ENCODE results near the gene NUB1.

The NUB1 gene

GRCh38 chr7:151384776-151385625, 43.4 kb downstream of the NUB1 start:
- H3K4me3 ChIP-seq (ENCODE audit: control insufficient read depth, low read depth, low read length) = no peak overlapping the region
- TF ChIP-seq CTCF (conservative IDR thresholded peaks at IDR 0.05; ENCODE audit: control insufficient read depth, insufficient read depth, low read depth, low read length) = no peak
- DNase-seq (ENCODE audit: low read depth) = no peak

GRCh38 chr7:151385626-151386300, 44.2 kb downstream of the NUB1 start:
- no peak overlapping the region for H3K4me3 ChIP-seq (ENCODE audit: control insufficient read depth, low read depth, low read length)
- TF ChIP-seq CTCF (conservative IDR thresholded peaks at IDR 0.05; ENCODE audit: control insufficient read depth, insufficient read depth, low read depth, low read length) = no peak
- DNase-seq (ENCODE audit: low read depth) = no peak

- no peak for DNase-seq (ENCODE audit: low read depth)
- no peak overlapping the region for H3K4me3 ChIP-seq (ENCODE audit: control insufficient read depth, low read depth, low read length)
- no peak for TF ChIP-seq CTCF (conservative IDR thresholded peaks at IDR 0.05; ENCODE audit: control insufficient read depth, insufficient read depth, low read depth, low read length)
Observed at GRCh38 chr7:151386301-151387160, 44.9 kb downstream of the NUB1 start.

GRCh38 chr7:151387161-151388006, 45.8 kb downstream of the NUB1 start:
- H3K4me3 ChIP-seq (ENCODE audit: control insufficient read depth, low read depth, low read length) = no peak overlapping the region

GRCh38 chr7:151388007-151388297, 46.3 kb downstream of the NUB1 start:
- no peak for DNase-seq (ENCODE audit: low read depth)
- no peak overlapping the region for H3K4me3 ChIP-seq (ENCODE audit: control insufficient read depth, low read depth, low read length)
- TF ChIP-seq CTCF (conservative IDR thresholded peaks at IDR 0.05; ENCODE audit: control insufficient read depth, insufficient read depth, low read depth, low read length) = no peak

More at GRCh38 chr7:151387161-151388006, 45.8 kb downstream of the NUB1 start:
- TF ChIP-seq CTCF (conservative IDR thresholded peaks at IDR 0.05; ENCODE audit: control insufficient read depth, insufficient read depth, low read depth, low read length) = no peak
- DNase-seq (ENCODE audit: low read depth) = no peak

GRCh38 chr7:151388430-151388829, 46.8 kb downstream of the NUB1 start:
- TF ChIP-seq CTCF (conservative IDR thresholded peaks at IDR 0.05; ENCODE audit: control insufficient read depth, insufficient read depth, low read depth, low read length) = no peak
- DNase-seq (ENCODE audit: low read depth) = no peak
- no peak overlapping the region for H3K4me3 ChIP-seq (ENCODE audit: control insufficient read depth, low read depth, low read length)

Measured in fibroblast of mammary gland (primary cell).